IMR-90 (cell line): Measurements from ENCODE around the gene LZTS3. TPM values are rescaled to one million over a fixed set of nuclear protein-coding genes. Genes with fewer than 3 reads are reported as not detected.

Experiments used
- ATAC-seq: fragments of 200-7000 bp; cut with Tn5 transposase; 2 replicates; pipeline ENCODE4 v1.9.1; 2020; ENCODE audit warnings: low read depth, mild to moderate bottlenecking, moderate library complexity
- BruUV-seq: library from RNA; stranded (reverse); fragments of 400-500 nt; replicated peaks from 2 replicates; lab custom pipeline; 2021; lab: Mats Ljungman, UMichigan
- CTCF ChIA-PET: fragments of 300-600 bp; formaldehyde crosslinking; extraction: SDS; loops from one replicate; lab custom pipeline; 2021; ENCODE audit warnings: antibody characterized with exemption; lab: Yijun Ruan, JAX
- POLR2A ChIA-PET: fragments of 300-600 bp; sonication (Branson Sonifier 250); formaldehyde crosslinking; loops from one replicate; lab custom pipeline; 2022; ENCODE audit warnings: antibody characterized with exemption; ENCODE audit not compliant: unreplicated experiment; lab: Charles Lee
- DNase-seq: peaks from one replicate; pipeline ENCODE4 v3.0.0; 2013
- H2AFZ ChIP-seq: replicated peaks from 2 replicates; pipeline ENCODE3; 2013; ENCODE audit warnings: low read length, mild to moderate bottlenecking; ENCODE audit not compliant: poor library complexity
- H2AK5ac ChIP-seq: 2 replicates; pipeline ENCODE4 v1.6.1; 2013; ENCODE audit warnings: low read depth, low read length, inconsistent platforms
- H2AK9ac ChIP-seq: replicated peaks from 2 replicates; pipeline ENCODE3; 2013; ENCODE audit warnings: mild to moderate bottlenecking, low read depth, low read length, moderate library complexity; ENCODE audit not compliant: poor library complexity
- H2BK120ac ChIP-seq: 2 replicates; pipeline ENCODE4 v1.6.1; 2013; ENCODE audit warnings: low read depth, low read length, inconsistent platforms
- H2BK15ac ChIP-seq: 3 replicates; pipeline ENCODE4 v1.6.1; 2013; ENCODE audit warnings: low read depth, low read length, inconsistent platforms
- H2BK20ac ChIP-seq: 2 replicates; pipeline ENCODE4 v1.6.1; 2013; ENCODE audit warnings: low read depth, mild to moderate bottlenecking, inconsistent platforms, low read length, moderate library complexity
- H2BK5ac ChIP-seq: 2 replicates; pipeline ENCODE4 v1.6.1; 2013; ENCODE audit warnings: mild to moderate bottlenecking, low read depth, low read length, inconsistent platforms; ENCODE audit not compliant: poor library complexity, severe bottlenecking
- H3K14ac ChIP-seq: replicated peaks from 2 replicates; pipeline ENCODE4 v1.6.1; 2013; ENCODE audit warnings: low read depth, low read length, inconsistent platforms
- H3K18ac ChIP-seq: 2 replicates; pipeline ENCODE4 v1.6.1; 2013; ENCODE audit warnings: low read depth, low read length, control low read depth
- H3K23ac ChIP-seq: 2 replicates; pipeline ENCODE4 v1.6.1; 2013; ENCODE audit warnings: low read depth, low read length, inconsistent platforms
- H3K27ac ChIP-seq: 2 replicates; pipeline ENCODE4 v1.5.1; 2013; ENCODE audit warnings: mild to moderate bottlenecking, control low read depth, low read length; ENCODE audit not compliant: insufficient read depth
- H3K27me3 ChIP-seq: 2 replicates; pipeline ENCODE4 v1.6.1; 2013; ENCODE audit warnings: low read length; ENCODE audit not compliant: control insufficient read depth, insufficient read depth
- H3K36me3 ChIP-seq: 2 replicates; pipeline ENCODE4 v1.6.1; 2013; ENCODE audit warnings: low read length, mixed read lengths; ENCODE audit not compliant: control insufficient read depth, insufficient read depth
- H3K4ac ChIP-seq: 2 replicates; pipeline ENCODE4 v1.6.1; 2013; ENCODE audit warnings: low read depth, low read length, inconsistent platforms
- H3K4me1 ChIP-seq: 2 replicates; pipeline ENCODE4 v1.6.1; 2013; ENCODE audit warnings: low read length, mixed read lengths; ENCODE audit not compliant: control insufficient read depth, insufficient read depth
- H3K4me2 ChIP-seq: 2 replicates; pipeline ENCODE4 v1.6.1; 2013; ENCODE audit warnings: low read depth, mild to moderate bottlenecking, control low read depth, low read length, moderate library complexity
- H3K4me3 ChIP-seq: 2 replicates; pipeline ENCODE4 v1.5.1; 2013; ENCODE audit warnings: low read depth, mild to moderate bottlenecking, control low read depth, low read length, moderate library complexity; ENCODE audit not compliant: insufficient read depth
- H3K56ac ChIP-seq: 2 replicates; pipeline ENCODE4 v1.6.1; 2013; ENCODE audit warnings: low read length, inconsistent platforms; ENCODE audit not compliant: insufficient read depth; ENCODE audit errors: extremely low read depth
- H3K79me1 ChIP-seq, 2 experiments: 2 replicates each; pipeline ENCODE4 v1.6.1; 2013; ENCODE audit warnings: low read length in 2 of 2, inconsistent platforms in 1 of 2, low read depth in 1 of 2
- H3K9ac ChIP-seq: 2 replicates; pipeline ENCODE4 v1.6.1; 2013; ENCODE audit warnings: low read depth, low read length, control low read depth
- H3K9me1 ChIP-seq: 2 replicates; pipeline ENCODE4 v1.6.1; 2013; ENCODE audit warnings: low read length, inconsistent platforms; ENCODE audit not compliant: insufficient read depth
- H3K9me3 ChIP-seq: 2 replicates; pipeline ENCODE4 v1.6.1; 2013; ENCODE audit warnings: low read length; ENCODE audit not compliant: control insufficient read depth, insufficient read depth
- H4K20me1 ChIP-seq: 2 replicates; pipeline ENCODE4 v1.6.1; 2013; ENCODE audit warnings: low read length, inconsistent platforms; ENCODE audit not compliant: insufficient read depth
- H4K5ac ChIP-seq: 2 replicates; pipeline ENCODE4 v1.6.1; 2013; ENCODE audit warnings: mild to moderate bottlenecking, low read depth, low read length, control low read depth
- H4K8ac ChIP-seq, 2 experiments: 2 replicates each; pipeline ENCODE4 v1.6.1; 2013; ENCODE audit warnings: low read depth in 2 of 2, low read length in 2 of 2, control low read depth in 1 of 2, inconsistent platforms in 1 of 2
- H4K91ac ChIP-seq: 2 replicates; pipeline ENCODE4 v1.6.1; 2013; ENCODE audit warnings: low read depth, low read length, inconsistent platforms; ENCODE audit not compliant: insufficient read depth
- BHLHE40 ChIP-seq: fragments of 150-350 bp; IDR thresholded peaks from 2 replicates; pipeline ENCODE4 v1.6.1; 2016; ENCODE audit warnings: mild to moderate bottlenecking, low read depth, low read length
- CEBPB ChIP-seq: IDR thresholded peaks from 2 replicates; pipeline ENCODE4 v1.6.1; 2012; ENCODE audit warnings: low read depth, low read length, improper control_type of control experiment
- CHD1 ChIP-seq: IDR thresholded peaks from 2 replicates; pipeline ENCODE4 v1.6.1; 2012; ENCODE audit warnings: low read depth, low read length, improper control_type of control experiment
- FOS ChIP-seq: fragments of 150-350 bp; IDR thresholded peaks from 2 replicates; pipeline ENCODE4 v1.6.1; 2016; ENCODE audit warnings: low read depth, low read length
- MAFK ChIP-seq: IDR thresholded peaks from 2 replicates; pipeline ENCODE4 v1.6.1; 2012; ENCODE audit warnings: low read depth, low read length, improper control_type of control experiment
- MAZ ChIP-seq: IDR thresholded peaks from 2 replicates; pipeline ENCODE4 v1.6.1; 2012; ENCODE audit warnings: low read depth, mild to moderate bottlenecking, low read length, improper control_type of control experiment, moderate library complexity, borderline replicate concordance
- MXI1 ChIP-seq: IDR thresholded peaks from 2 replicates; pipeline ENCODE4 v1.6.1; 2012; ENCODE audit warnings: low read depth, mild to moderate bottlenecking, low read length, moderate library complexity, borderline replicate concordance
- NFE2L2 ChIP-seq: fragments of 150-350 bp; IDR thresholded peaks from 2 replicates; pipeline ENCODE4 v1.6.1; 2016; ENCODE audit warnings: low read depth, mild to moderate bottlenecking, low read length
- POLR2A ChIP-seq: IDR thresholded peaks from 2 replicates; pipeline ENCODE4 v1.6.1; 2012; ENCODE audit warnings: mild to moderate bottlenecking, low read depth, low read length
- RAD21 ChIP-seq: IDR thresholded peaks from 2 replicates; pipeline ENCODE4 v1.6.1; 2012; ENCODE audit warnings: low read length, improper control_type of control experiment
- RCOR1 ChIP-seq: IDR thresholded peaks from 2 replicates; pipeline ENCODE4 v1.6.1; 2012; ENCODE audit warnings: mild to moderate bottlenecking, low read length, improper control_type of control experiment; ENCODE audit not compliant: insufficient replicate concordance
- RFX5 ChIP-seq: IDR thresholded peaks from 2 replicates; pipeline ENCODE4 v1.8.0; 2012; ENCODE audit warnings: low read depth, mild to moderate bottlenecking, low read length, moderate library complexity
- SMC3 ChIP-seq: fragments of 150-350 bp; IDR thresholded peaks from 2 replicates; pipeline ENCODE4 v1.6.1; 2016; ENCODE audit warnings: low read depth, mild to moderate bottlenecking, antibody characterized with exemption, low read length, moderate library complexity
- WGBS, 2 experiments: methylation state at CpG; one replicate each; pipeline versions ENCODE4 v1.1.5 to v1.1.7; 2013; ENCODE audit warnings: missing lambda C conversion rate in 2 of 2; ENCODE audit not compliant: insufficient read length in 1 of 2; ENCODE audit errors: extremely low coverage in 2 of 2; 5-methylcytosine and 5-hydroxymethylcytosine counted together
- dilution Hi-C: fragments of 300-500 bp; cut with HindIII; formaldehyde crosslinking; loops from one replicate; pipeline ENCODE4 v1.14.3; 2018; ENCODE audit warnings: low sequenced_read_pairs; ENCODE audit not compliant: unreplicated experiment
- in situ Hi-C: fragments of 300-500 bp; cut with MboI; formaldehyde crosslinking; loops from 3 replicates; pipeline ENCODE4 v1.14.3; 2019; ENCODE audit warnings: low sequenced_read_pairs, inconsistent platforms, mixed read lengths
- intact Hi-C: fragments of 100-400 bp; cut with micrococcal nuclease; formaldehyde crosslinking; loops from 2 replicates; pipeline ENCODE4 v1.10.0; 2022
- polyA plus RNA-seq, 3 experiments: library from polyadenylated mRNA; depleted of rRNA; stranded (reverse); fragments of >200 nt; gene quantifications; 2 replicates each; pipeline ENCODE4 v1.2.3, GENCODE V29; 2012; ENCODE audit warnings: low replicate concordance in 1 of 3
- total RNA-seq: library from RNA; depleted of rRNA; stranded (reverse); fragments of >200 nt; gene quantifications from 2 replicates; pipeline ENCODE4 v1.2.3, GENCODE V29; 2012
- TF ChIP-seq, protein P1 (sequence below): fragments of 150-350 bp; IDR thresholded peaks from 2 replicates; pipeline ENCODE4 v1.6.1; 2016; ENCODE audit warnings: low read depth, mild to moderate bottlenecking, low read length, moderate library complexity, borderline replicate concordance
- TF ChIP-seq, protein P2 (sequence below): fragments of 150-350 bp; IDR thresholded peaks from 2 replicates; pipeline ENCODE4 v1.6.1; 2017; ENCODE audit warnings: mild to moderate bottlenecking, antibody characterized with exemption, low read length, low read depth
- TF ChIP-seq, protein P3 (sequence below): conservative IDR thresholded peaks from 2 replicates; pipeline ENCODE4 v1.5.1; 2012; ENCODE audit warnings: mild to moderate bottlenecking, low read depth, low read length, improper control_type of control experiment

The LZTS3 gene
- total and polyA plus RNA-seq, 2 of the 4 experiments (the other 2 are of a cell fraction), result 1.4 to 3.2 TPM

DNA sequence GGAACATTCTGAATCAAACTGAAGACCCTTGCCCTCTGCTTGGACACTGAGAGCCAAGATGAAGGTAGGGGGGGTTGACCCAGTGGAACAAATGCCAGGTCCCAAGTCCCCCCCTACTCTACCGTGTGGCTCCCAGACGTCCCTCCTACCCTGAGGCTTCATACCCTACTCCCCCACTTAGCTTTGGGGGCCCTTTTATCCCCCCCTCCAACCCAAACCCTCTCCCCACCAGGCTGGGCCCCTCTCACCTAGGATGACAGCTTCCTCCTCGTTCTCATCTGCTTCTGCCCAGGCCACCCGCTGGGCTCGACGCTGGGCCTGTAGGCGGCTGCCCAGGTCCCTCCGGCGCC, 29.6 kb upstream of the LZTS3 start:
- H3K4ac ChIP-seq, result no peak overlapping the region
- CTCF ChIA-PET, result interaction anchor here (0.6 kb wide), 2 partner anchors 122 to 148 kb away, joined by 3 read pairs; no protein-coding TSS in a partner anchor
- BruUV-seq, result no TSS peak
- peaks cover 7% of the 10 kb centered on the region for H3K4me1 ChIP-seq
- peak overlapping the region; percentile 25 to 96; a peak in 3 of 4 replicates for H4K8ac ChIP-seq
- TF ChIP-seq RAD21, result no peak
- no peak for TF ChIP-seq MAFK
- no peak for TF ChIP-seq MXI1
- no peak for TF ChIP-seq CHD1
- TF ChIP-seq BHLHE40, result no peak
- TF ChIP-seq CEBPB, result no peak
- TF ChIP-seq, protein P1, sequence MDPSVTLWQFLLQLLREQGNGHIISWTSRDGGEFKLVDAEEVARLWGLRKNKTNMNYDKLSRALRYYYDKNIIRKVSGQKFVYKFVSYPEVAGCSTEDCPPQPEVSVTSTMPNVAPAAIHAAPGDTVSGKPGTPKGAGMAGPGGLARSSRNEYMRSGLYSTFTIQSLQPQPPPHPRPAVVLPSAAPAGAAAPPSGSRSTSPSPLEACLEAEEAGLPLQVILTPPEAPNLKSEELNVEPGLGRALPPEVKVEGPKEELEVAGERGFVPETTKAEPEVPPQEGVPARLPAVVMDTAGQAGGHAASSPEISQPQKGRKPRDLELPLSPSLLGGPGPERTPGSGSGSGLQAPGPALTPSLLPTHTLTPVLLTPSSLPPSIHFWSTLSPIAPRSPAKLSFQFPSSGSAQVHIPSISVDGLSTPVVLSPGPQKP, result no peak
- TF ChIP-seq, protein P2, sequence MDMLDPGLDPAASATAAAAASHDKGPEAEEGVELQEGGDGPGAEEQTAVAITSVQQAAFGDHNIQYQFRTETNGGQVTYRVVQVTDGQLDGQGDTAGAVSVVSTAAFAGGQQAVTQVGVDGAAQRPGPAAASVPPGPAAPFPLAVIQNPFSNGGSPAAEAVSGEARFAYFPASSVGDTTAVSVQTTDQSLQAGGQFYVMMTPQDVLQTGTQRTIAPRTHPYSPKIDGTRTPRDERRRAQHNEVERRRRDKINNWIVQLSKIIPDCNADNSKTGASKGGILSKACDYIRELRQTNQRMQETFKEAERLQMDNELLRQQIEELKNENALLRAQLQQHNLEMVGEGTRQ, result no peak
- TF ChIP-seq RFX5, result no peak
- no peak for TF ChIP-seq MAZ
- no peak for TF ChIP-seq POLR2A
- no peak for TF ChIP-seq FOS
- TF ChIP-seq NFE2L2, result no peak
- TF ChIP-seq, protein P3, sequence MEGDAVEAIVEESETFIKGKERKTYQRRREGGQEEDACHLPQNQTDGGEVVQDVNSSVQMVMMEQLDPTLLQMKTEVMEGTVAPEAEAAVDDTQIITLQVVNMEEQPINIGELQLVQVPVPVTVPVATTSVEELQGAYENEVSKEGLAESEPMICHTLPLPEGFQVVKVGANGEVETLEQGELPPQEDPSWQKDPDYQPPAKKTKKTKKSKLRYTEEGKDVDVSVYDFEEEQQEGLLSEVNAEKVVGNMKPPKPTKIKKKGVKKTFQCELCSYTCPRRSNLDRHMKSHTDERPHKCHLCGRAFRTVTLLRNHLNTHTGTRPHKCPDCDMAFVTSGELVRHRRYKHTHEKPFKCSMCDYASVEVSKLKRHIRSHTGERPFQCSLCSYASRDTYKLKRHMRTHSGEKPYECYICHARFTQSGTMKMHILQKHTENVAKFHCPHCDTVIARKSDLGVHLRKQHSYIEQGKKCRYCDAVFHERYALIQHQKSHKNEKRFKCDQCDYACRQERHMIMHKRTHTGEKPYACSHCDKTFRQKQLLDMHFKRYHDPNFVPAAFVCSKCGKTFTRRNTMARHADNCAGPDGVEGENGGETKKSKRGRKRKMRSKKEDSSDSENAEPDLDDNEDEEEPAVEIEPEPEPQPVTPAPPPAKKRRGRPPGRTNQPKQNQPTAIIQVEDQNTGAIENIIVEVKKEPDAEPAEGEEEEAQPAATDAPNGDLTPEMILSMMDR, result no peak
- no peak for TF ChIP-seq RCOR1
- TF ChIP-seq SMC3, result no peak
- H4K5ac ChIP-seq, result no peak overlapping the region
- H2BK5ac ChIP-seq, result no peak overlapping the region
- ATAC-seq (no peak), DNase-seq (no peak)
- peak overlapping the region; percentile 18; the same call in 1 of the 2 replicates for H3K27ac ChIP-seq
- no peaks in the 10 kb centered on the region for H4K20me1 ChIP-seq
- in situ Hi-C loops, result no loop called here
- POLR2A ChIA-PET, result no interaction called here
- no peaks in the 10 kb centered on the region for H3K9me3 ChIP-seq
- H3K4me3 ChIP-seq, result no peak overlapping the region
- no peak overlapping the region for H4K91ac ChIP-seq
- no peak overlapping the region for H3K56ac ChIP-seq
- H3K79me1 ChIP-seq, result peaks cover 19 to 35% of the 10 kb centered on the region in 2 experiments
- H2AK9ac ChIP-seq, result peak overlapping the region; percentile 96
- H3K23ac ChIP-seq, result no peak overlapping the region
- H3K36me3 ChIP-seq, result peaks cover 17% of the 10 kb centered on the region
- H2AK5ac ChIP-seq, result no peak overlapping the region; the same call in 1 of the 2 replicates
- H3K9me1 ChIP-seq, result 0 out of 2 replicates have a peak, but pooled peaks cover 3% of the 10 kb centered on the region
- intact Hi-C loops, result no loop called here
- H3K9ac ChIP-seq, result no peak overlapping the region
- H3K18ac ChIP-seq, result no peak overlapping the region
- peak overlapping the region; percentile 94 for H2AFZ ChIP-seq
- H3K14ac ChIP-seq, result no peak overlapping the region
- H2BK20ac ChIP-seq, result no peak overlapping the region
- no CpG with 5 or more reads among the region's 9 CpGs for WGBS, 2 experiments
- dilution Hi-C loops, result no loop called here
- no peak overlapping the region for H2BK15ac ChIP-seq
- H3K27me3 ChIP-seq, result no peaks in the 10 kb centered on the region
- H2BK120ac ChIP-seq, result no peak overlapping the region
- peak overlapping the region; percentile 84; the same call in 1 of the 2 replicates for H3K4me2 ChIP-seq
